SU-DHL-6 (cell line): Measurements from ENCODE around the gene SLC9A5.

Experiments
- H2AFZ ChIP-seq: fragments of 200-600 bp; sonication (generic); 2 replicates; pipeline ENCODE4 v1.6.1; 2014; ENCODE audit warnings: low read depth, mild to moderate bottlenecking, moderate library complexity, mixed read lengths, antibody characterized with exemption, low read length; ENCODE audit not compliant: severe bottlenecking
- H3F3A ChIP-seq: fragments of 200-600 bp; shearing (Covaris generic); 2 replicates; pipeline ENCODE4 v1.6.0; 2016; ENCODE audit warnings: antibody characterized with exemption, mild to moderate bottlenecking; ENCODE audit not compliant: insufficient read depth
- H3K27ac ChIP-seq: fragments of 200-600 bp; sonication (generic); 2 replicates; pipeline ENCODE4 v1.5.1; 2016; ENCODE audit warnings: low read depth, mild to moderate bottlenecking, low read length, moderate library complexity, mixed read lengths
- H3K27me3 ChIP-seq: fragments of 200-600 bp; sonication (generic), shearing (Covaris generic); 2 replicates; pipeline ENCODE4 v1.6.0; 2014; ENCODE audit warnings: mild to moderate bottlenecking, low read length
- H3K36me3 ChIP-seq: fragments of 200-600 bp; sonication (generic); 2 replicates; pipeline ENCODE4 v1.6.1; 2014; ENCODE audit warnings: mild to moderate bottlenecking, low read length, mixed read lengths
- H3K4me2 ChIP-seq: fragments of 300-600, 200-600 bp; shearing (Covaris generic), sonication (generic); 2 replicates; pipeline ENCODE4 v1.6.0; 2014; ENCODE audit warnings: low read length, low read depth, mild to moderate bottlenecking; ENCODE audit not compliant: poor library complexity, severe bottlenecking
- H3K4me3 ChIP-seq: fragments of 200-600 bp; sonication (generic); 2 replicates; pipeline ENCODE4 v1.5.1; 2014; ENCODE audit warnings: antibody characterized with exemption, low read length, mild to moderate bottlenecking, mixed read lengths; ENCODE audit not compliant: insufficient read depth, poor library complexity, severe bottlenecking
- H3K79me2 ChIP-seq: fragments of 200-600 bp; sonication (generic); 2 replicates; pipeline ENCODE4 v1.6.1; 2014; ENCODE audit warnings: mild to moderate bottlenecking, low read length, moderate library complexity; ENCODE audit not compliant: insufficient read depth
- H3K9ac ChIP-seq: fragments of 200-600 bp; sonication (generic); 2 replicates; pipeline ENCODE4 v1.7.0; 2014; ENCODE audit warnings: mild to moderate bottlenecking, low read length
- H3K9me2 ChIP-seq: fragments of 200-600 bp; sonication (generic); replicated peaks from 2 replicates; pipeline ENCODE4 v1.6.1; 2014; ENCODE audit warnings: low read length; ENCODE audit not compliant: insufficient read depth
- H3K9me3 ChIP-seq: fragments of 200-600 bp; sonication (generic); 2 replicates; pipeline ENCODE4 v1.6.1; 2014; ENCODE audit warnings: low read length, mixed read lengths; ENCODE audit not compliant: insufficient read depth
- H4K20me1 ChIP-seq: fragments of 200-600 bp; sonication (generic); 2 replicates; pipeline ENCODE4 v1.6.1; 2014; ENCODE audit warnings: low read depth, mild to moderate bottlenecking, antibody characterized with exemption, low read length, moderate library complexity, mixed read lengths
- CTCF ChIP-seq: fragments of 200-600 bp; sonication (generic); IDR thresholded peaks from one replicate; pipeline ENCODE4 v1.5.1; 2017; ENCODE audit warnings: antibody characterized with exemption, mild to moderate bottlenecking, low read length, moderate library complexity; ENCODE audit not compliant: insufficient read depth, poor library complexity, severe bottlenecking
- EZH2phosphoT487 ChIP-seq: fragments of 200-600 bp; sonication (generic), shearing (Covaris generic); conservative IDR thresholded peaks from 2 replicates; pipeline ENCODE4 v1.6.1; 2018; ENCODE audit warnings: mild to moderate bottlenecking, antibody characterized with exemption, low read length, moderate library complexity, mixed read lengths

Gene SLC9A5

GRCh38 chr16:67282447-67282805 lies 33.6 kb downstream of the SLC9A5 start:
- Histone ChIP-seq H3K27ac (no peak overlapping the region), H3K4me3 (no peak overlapping the region), H3K36me3 (no peaks in the 10 kb centered on the region), H3K9me3 (no peaks in the 10 kb centered on the region), H3K79me2 (no peaks in the 10 kb centered on the region), H2AFZ (no peak overlapping the region), H4K20me1 (no peaks in the 10 kb centered on the region), H3F3A (no peaks in the 10 kb centered on the region), H3K9ac (no peak overlapping the region), H3K9me2 (no peaks in the 10 kb centered on the region), H3K4me2 (no peak overlapping the region), H3K27me3 (no peaks in the 10 kb centered on the region)
- TF ChIP-seq CTCF (no peak), EZH2phosphoT487 (no peak)

- no peak overlapping the region for H3K4me2 ChIP-seq
Measured at GRCh38 chr16:67283039-67283825, 34.5 kb downstream of the SLC9A5 start.

GRCh38 chr16:67283826-67284555 lies 35.2 kb downstream of the SLC9A5 start:
- TF ChIP-seq CTCF (no peak), EZH2phosphoT487 (no peak)
- no peaks in the 10 kb centered on the region for H3K9me2 ChIP-seq
- H3K79me2 ChIP-seq, result no peaks in the 10 kb centered on the region
- H2AFZ ChIP-seq, result no peak overlapping the region
- no peak overlapping the region for H3K4me2 ChIP-seq
- no peaks in the 10 kb centered on the region for H3K36me3 ChIP-seq
- no peaks in the 10 kb centered on the region for H3F3A ChIP-seq
- H3K9me3 ChIP-seq, result no peaks in the 10 kb centered on the region
- no peak overlapping the region for H3K27ac ChIP-seq
- no peak overlapping the region for H3K4me3 ChIP-seq
- H4K20me1 ChIP-seq, result no peaks in the 10 kb centered on the region
- no peak overlapping the region for H3K9ac ChIP-seq
- no peaks in the 10 kb centered on the region for H3K27me3 ChIP-seq

More at GRCh38 chr16:67283039-67283825, 34.5 kb downstream of the SLC9A5 start:
- Histone ChIP-seq H3K9me3 (no peaks in the 10 kb centered on the region), H2AFZ (no peak overlapping the region), H3K4me3 (no peak overlapping the region), H3F3A (no peaks in the 10 kb centered on the region), H3K36me3 (no peaks in the 10 kb centered on the region), H3K79me2 (no peaks in the 10 kb centered on the region), H3K9me2 (no peaks in the 10 kb centered on the region), H3K27ac (no peak overlapping the region), H3K27me3 (no peaks in the 10 kb centered on the region), H4K20me1 (no peaks in the 10 kb centered on the region), H3K9ac (no peak overlapping the region)
- TF ChIP-seq EZH2phosphoT487 (no peak), CTCF (no peak)
